Ascending aorta (tissue), 2 donors: ENCODE data around the gene TLE1. TPM values are rescaled to one million over a fixed set of nuclear protein-coding genes. Genes with fewer than 3 reads are reported as not detected.

ENCODE experiments used
- DNase-seq, 2 donors: peaks; one replicate each; pipeline ENCODE4 v3.0.0-alpha.2; 2019; ENCODE audit warnings: low spot score in 2 of 2
- H3K27ac ChIP-seq, 2 donors: fragments of 200-600 bp; sonication (generic); one replicate each; pipeline ENCODE4 v1.5.1; 2016 to 2017; ENCODE audit warnings: mild to moderate bottlenecking in 1 of 2
- H3K27me3 ChIP-seq: fragments of 200-600 bp; sonication (generic); one replicate; pipeline ENCODE4 v1.5.1; 2017
- H3K36me3 ChIP-seq, 2 donors: fragments of 200-600 bp; sonication (generic); one replicate each; pipeline ENCODE4 v1.5.1; 2016
- H3K4me1 ChIP-seq, 2 donors: fragments of 200-600 bp; sonication (generic); one replicate each; pipeline ENCODE4 v1.5.1; 2016 to 2017; ENCODE audit warnings: mild to moderate bottlenecking in 1 of 2
- H3K4me3 ChIP-seq, 2 donors: fragments of 200-600 bp; sonication (generic); one replicate each; pipeline ENCODE4 v1.5.1; 2016 to 2017; ENCODE audit warnings: mild to moderate bottlenecking in 1 of 2
- H3K9me3 ChIP-seq, 2 donors: fragments of 200-600 bp; sonication (generic); one replicate each; pipeline ENCODE4 v1.5.1; 2016
- CTCF ChIP-seq, 3 experiments: fragments of 200-600 bp in 2 of 3; fragments of 450-650 bp in 1 of 3; sonication (generic) in 2 of 3; IDR thresholded peaks; one replicate each; pipeline ENCODE4 v1.5.1; 2016 to 2019; ENCODE audit warnings: antibody characterized with exemption in 3 of 3, mild to moderate bottlenecking in 1 of 3, moderate library complexity in 1 of 3
- intact Hi-C: fragments of 100-400 bp; cut with DNase I; formaldehyde crosslinking; loops from one replicate; pipeline ENCODE4 v1.15.1; 2023
- total RNA-seq: library from RNA; depleted of rRNA; stranded (reverse); fragments of >200 nt; gene quantifications from one replicate; pipeline ENCODE4 v1.1.0, GENCODE V29; 2016

The TLE1 gene
- total RNA-seq, 1 donor from 2014 or later, result 58.5 TPM

GRCh38 chr9:81540142-81540710 lies 149.1 kb downstream of the TLE1 start:
- Histone ChIP-seq H3K4me3 (no peak overlapping the region), H3K36me3 (no peaks in the 10 kb centered on the region), H3K27ac (no peak overlapping the region), H3K4me1 (peaks cover 0 to 15% of the 10 kb centered on the region in 2 donors), H3K27me3 (no peaks in the 10 kb centered on the region), H3K9me3 (no peaks in the 10 kb centered on the region)
- TF ChIP-seq CTCF (IDR thresholded peaks at IDR 0.05), result no peak
- intact Hi-C loops, result no loop called here
- DNase-seq, result no peak

- Histone ChIP-seq H3K9me3 (no peaks in the 10 kb centered on the region), H3K27ac (no peak overlapping the region), H3K4me3 (no peak overlapping the region), H3K27me3 (no peaks in the 10 kb centered on the region), H3K36me3 (no peaks in the 10 kb centered on the region), H3K4me1 (peaks cover 0 to 15% of the 10 kb centered on the region in 2 donors)
- DNase-seq, result no peak
- no peak for TF ChIP-seq CTCF (IDR thresholded peaks at IDR 0.05)
- intact Hi-C loops, result no loop called here
Observed at GRCh38 chr9:81539317-81539716, 150.0 kb downstream of the TLE1 start.

- intact Hi-C loops, result no loop called here
Observed at GRCh38 chr9:81538890-81539289, 150.5 kb downstream of the TLE1 start.

GRCh38 chr9:81537964-81538363 lies 151.4 kb downstream of the TLE1 start:
- no peaks in the 10 kb centered on the region for H3K27me3 ChIP-seq
- H3K27ac ChIP-seq, result no peak overlapping the region
- H3K9me3 ChIP-seq, result no peaks in the 10 kb centered on the region
- no peaks in the 10 kb centered on the region for H3K36me3 ChIP-seq
- peaks cover 0 to 5% of the 10 kb centered on the region in 2 donors for H3K4me1 ChIP-seq
- intact Hi-C loops, result no loop called here
- TF ChIP-seq CTCF (IDR thresholded peaks at IDR 0.05), result no peak
- no peak overlapping the region for H3K4me3 ChIP-seq
- no peak for DNase-seq

More at GRCh38 chr9:81538890-81539289, 150.5 kb downstream of the TLE1 start:
- H3K4me1 ChIP-seq, result peaks cover 0 to 15% of the 10 kb centered on the region in 2 donors
- DNase-seq, result no peak
- TF ChIP-seq CTCF (IDR thresholded peaks at IDR 0.05), result no peak
- no peaks in the 10 kb centered on the region for H3K27me3 ChIP-seq
- no peaks in the 10 kb centered on the region for H3K36me3 ChIP-seq
- H3K4me3 ChIP-seq, result no peak overlapping the region
- no peaks in the 10 kb centered on the region for H3K9me3 ChIP-seq
- H3K27ac ChIP-seq, result no peak overlapping the region

- intact Hi-C loops, result no loop called here
- TF ChIP-seq CTCF (IDR thresholded peaks at IDR 0.05), result no peak
- H3K27me3 ChIP-seq, result no peaks in the 10 kb centered on the region
- no peak overlapping the region for H3K4me3 ChIP-seq
- no peaks in the 10 kb centered on the region for H3K4me1 ChIP-seq
- DNase-seq, result no peak
- H3K36me3 ChIP-seq, result no peaks in the 10 kb centered on the region
- H3K27ac ChIP-seq, result no peak overlapping the region
- no peaks in the 10 kb centered on the region for H3K9me3 ChIP-seq
Observed at GRCh38 chr9:81536242-81537025, 152.9 kb downstream of the TLE1 start.
